ENCODE data around the gene AGBL1. TPM values are rescaled to one million over a fixed set of nuclear protein-coding genes. Genes with fewer than 3 reads are reported as not detected.

Gene AGBL1
- total RNA-seq, 1 donor from 2014 or later, result not detected

DNA sequence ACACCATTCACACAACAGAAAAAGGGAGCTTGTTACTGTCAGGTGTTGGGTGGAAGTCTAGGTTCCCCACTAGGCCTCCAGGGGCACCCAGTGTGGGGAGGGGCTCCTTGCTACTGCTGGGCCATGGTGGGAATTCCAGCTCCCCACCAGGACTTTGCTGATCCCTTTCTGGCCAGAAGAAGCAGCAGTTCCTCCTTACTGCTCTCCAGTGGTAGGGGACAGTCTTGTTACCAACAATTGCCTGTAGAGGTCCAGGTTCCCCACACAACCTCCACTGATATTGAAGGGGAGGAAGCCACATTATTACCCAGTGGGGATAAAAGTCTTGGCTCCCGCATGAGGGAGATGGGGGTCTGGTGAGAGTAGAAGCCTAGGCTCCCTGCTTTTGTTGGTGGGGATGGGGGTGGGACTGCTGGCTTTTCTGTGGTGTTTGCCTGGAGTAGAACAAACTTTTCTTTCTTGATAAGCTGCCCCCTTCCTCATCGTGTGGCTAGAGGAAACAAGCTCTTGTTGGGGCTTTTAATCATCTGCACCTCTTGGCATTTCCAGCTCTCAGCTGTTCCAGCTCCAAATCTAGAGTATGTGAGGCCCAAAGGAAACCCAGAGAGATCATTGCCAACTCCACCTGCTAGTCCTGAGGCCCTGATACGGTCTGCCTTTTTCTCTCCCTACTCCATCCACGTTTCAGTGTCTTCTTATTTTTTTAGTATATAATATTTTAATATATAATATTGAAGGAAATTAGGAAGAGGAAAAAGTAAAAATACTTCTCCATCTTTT lies 824.2 kb downstream of the AGBL1 start:
- Histone ChIP-seq H3K27ac (ENCODE audit: low read depth, low read length) (no peak overlapping the region), H3K36me3 (ENCODE audit: insufficient read depth, low read length) (no peaks in the 10 kb centered on the region), H3K79me2 (ENCODE audit: insufficient read depth, low read length) (no peaks in the 10 kb centered on the region), H3K27me3 (ENCODE audit: insufficient read depth, low read length) (no peaks in the 10 kb centered on the region), H3K4me2 (ENCODE audit: low read length) (no peak overlapping the region), H3K4me3 (ENCODE audit: insufficient read depth, low read depth, low read length) (no peak overlapping the region), H3K9ac (ENCODE audit: low read length) (no peak overlapping the region), H4K20me1 (ENCODE audit: insufficient read depth, low read length) (no peaks in the 10 kb centered on the region), H3K4me1 (ENCODE audit: insufficient read depth, low read length) (peaks cover 9% of the 10 kb centered on the region), H3K9me3 (ENCODE audit: insufficient read depth, low read depth, low read length) (no peaks in the 10 kb centered on the region), H2AFZ (ENCODE audit: low read depth, low read length) (no peak overlapping the region)
- Mint-ChIP-seq H3K4me1 (ENCODE audit: low read depth, unreplicated experiment) (peaks cover 21% of the 10 kb centered on the region), H3K4me3 (ENCODE audit: unreplicated experiment) (no peak overlapping the region), H3K9me3 (ENCODE audit: unreplicated experiment) (no peaks in the 10 kb centered on the region), H3K27ac (ENCODE audit: unreplicated experiment) (no peak overlapping the region), H3K36me3 (ENCODE audit: low read depth, unreplicated experiment) (no peaks in the 10 kb centered on the region), H3K27me3 (ENCODE audit: low read depth, unreplicated experiment) (no peaks in the 10 kb centered on the region)
- DNase-seq (ENCODE audit: low read depth) (no peak), FAIRE-seq (no peak)
- TF ChIP-seq EZH2 (IDR thresholded peaks at IDR 0.05; ENCODE audit: insufficient read depth, low read length) (no peak), CTCF (IDR thresholded peaks at IDR 0.05; ENCODE audit: insufficient read depth, low read depth, low read length) (no peak)

DNA sequence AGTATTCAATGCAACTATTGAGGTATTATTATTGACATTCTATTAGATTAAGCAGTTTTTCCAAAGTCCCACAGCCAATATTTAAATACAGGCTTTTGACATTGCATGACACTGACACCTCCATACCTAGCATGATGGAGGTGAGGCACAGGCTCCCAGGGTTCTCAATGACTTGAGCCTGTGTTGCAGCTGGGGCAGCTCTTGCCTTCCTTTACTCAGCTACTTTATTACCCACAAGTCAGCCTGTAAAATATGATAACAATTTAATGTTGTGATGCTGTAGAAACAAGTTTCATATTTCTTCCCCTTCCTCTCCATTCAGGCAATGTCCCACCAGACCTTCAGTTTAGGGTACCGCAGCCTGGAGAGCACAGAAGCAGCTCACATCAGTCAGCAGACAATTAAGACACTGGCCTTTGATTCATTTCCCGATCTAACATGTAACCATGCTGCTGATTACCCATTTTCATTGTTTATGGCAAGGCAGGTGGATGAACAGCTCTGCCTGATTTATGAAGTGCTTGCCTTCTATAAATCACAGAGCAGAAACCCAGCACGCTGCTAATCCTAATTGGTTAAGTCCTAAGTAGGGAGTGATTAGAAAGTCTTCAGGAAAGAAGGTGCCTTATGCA lies 826.1 kb downstream of the AGBL1 start:
- no peaks in the 10 kb centered on the region for H3K36me3 ChIP-seq (ENCODE audit: insufficient read depth, low read length)
- H2AFZ ChIP-seq (ENCODE audit: low read depth, low read length), result no peak overlapping the region
- no peak for TF ChIP-seq CTCF (IDR thresholded peaks at IDR 0.05; ENCODE audit: insufficient read depth, low read depth, low read length)
- TF ChIP-seq EZH2 (IDR thresholded peaks at IDR 0.05; ENCODE audit: insufficient read depth, low read length), result no peak
- no peak overlapping the region for H3K4me3 Mint-ChIP-seq (ENCODE audit: unreplicated experiment)
- H4K20me1 ChIP-seq (ENCODE audit: insufficient read depth, low read length), result no peaks in the 10 kb centered on the region
- H3K4me1 Mint-ChIP-seq (ENCODE audit: low read depth, unreplicated experiment), result peaks cover 21% of the 10 kb centered on the region
- no peaks in the 10 kb centered on the region for H3K79me2 ChIP-seq (ENCODE audit: insufficient read depth, low read length)
- DNase-seq (ENCODE audit: low read depth), result no peak
- peak overlapping the region; percentile 24 for H3K4me2 ChIP-seq (ENCODE audit: low read length)
- peak overlapping the region; percentile 50 for H3K27ac Mint-ChIP-seq (ENCODE audit: unreplicated experiment)
- no peaks in the 10 kb centered on the region for H3K9me3 Mint-ChIP-seq (ENCODE audit: unreplicated experiment)
- no peaks in the 10 kb centered on the region for H3K27me3 Mint-ChIP-seq (ENCODE audit: low read depth, unreplicated experiment)
- peaks cover 9% of the 10 kb centered on the region for H3K4me1 ChIP-seq (ENCODE audit: insufficient read depth, low read length)
- FAIRE-seq, result no peak
- no peak overlapping the region for H3K4me3 ChIP-seq (ENCODE audit: insufficient read depth, low read depth, low read length)
- no peaks in the 10 kb centered on the region for H3K9me3 ChIP-seq (ENCODE audit: insufficient read depth, low read depth, low read length)
- H3K27me3 ChIP-seq (ENCODE audit: insufficient read depth, low read length), result no peaks in the 10 kb centered on the region
- H3K36me3 Mint-ChIP-seq (ENCODE audit: low read depth, unreplicated experiment), result no peaks in the 10 kb centered on the region
- H3K9ac ChIP-seq (ENCODE audit: low read length), result no peak overlapping the region
- H3K27ac ChIP-seq (ENCODE audit: low read depth, low read length), result no peak overlapping the region

DNA sequence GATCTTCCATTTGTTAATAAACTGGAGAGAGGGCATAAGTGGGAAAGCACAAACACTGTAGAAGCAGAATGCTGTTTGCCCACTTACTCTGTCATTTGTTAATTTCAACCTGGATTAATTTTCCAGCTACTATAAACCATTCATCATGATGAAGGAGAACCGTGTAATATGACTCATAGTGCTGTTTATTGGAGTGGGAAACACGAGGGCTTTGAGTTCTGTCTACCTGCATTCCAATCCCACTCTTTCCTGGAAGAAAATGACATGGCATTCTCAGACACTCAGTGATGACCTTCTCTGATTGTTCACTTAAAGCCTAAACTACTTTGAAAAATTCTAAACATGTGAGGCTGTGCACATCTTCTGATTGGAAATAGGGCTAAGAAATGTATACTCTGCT lies 826.7 kb downstream of the AGBL1 start:
- no peaks in the 10 kb centered on the region for H4K20me1 ChIP-seq (ENCODE audit: insufficient read depth, low read length)
- no peak overlapping the region for H3K4me3 ChIP-seq (ENCODE audit: insufficient read depth, low read depth, low read length)
- no peaks in the 10 kb centered on the region for H3K27me3 ChIP-seq (ENCODE audit: insufficient read depth, low read length)
- FAIRE-seq, result no peak
- Mint-ChIP-seq H3K4me1 (ENCODE audit: low read depth, unreplicated experiment) (peaks cover 21% of the 10 kb centered on the region), H3K9me3 (ENCODE audit: unreplicated experiment) (no peaks in the 10 kb centered on the region), H3K4me3 (ENCODE audit: unreplicated experiment) (no peak overlapping the region), H3K27me3 (ENCODE audit: low read depth, unreplicated experiment) (no peaks in the 10 kb centered on the region), H3K27ac (ENCODE audit: unreplicated experiment) (peak overlapping the region; percentile 50), H3K36me3 (ENCODE audit: low read depth, unreplicated experiment) (no peaks in the 10 kb centered on the region)
- H3K36me3 ChIP-seq (ENCODE audit: insufficient read depth, low read length), result no peaks in the 10 kb centered on the region
- TF ChIP-seq CTCF (IDR thresholded peaks at IDR 0.05; ENCODE audit: insufficient read depth, low read depth, low read length) (no peak), EZH2 (IDR thresholded peaks at IDR 0.05; ENCODE audit: insufficient read depth, low read length) (no peak)
- H3K27ac ChIP-seq (ENCODE audit: low read depth, low read length), result no peak overlapping the region
- H3K79me2 ChIP-seq (ENCODE audit: insufficient read depth, low read length), result no peaks in the 10 kb centered on the region
- no peak overlapping the region for H3K9ac ChIP-seq (ENCODE audit: low read length)
- H3K4me1 ChIP-seq (ENCODE audit: insufficient read depth, low read length), result peaks cover 9% of the 10 kb centered on the region
- DNase-seq (ENCODE audit: low read depth), result peak; percentile 75
- H3K4me2 ChIP-seq (ENCODE audit: low read length), result peak overlapping the region; percentile 24
- H2AFZ ChIP-seq (ENCODE audit: low read depth, low read length), result no peak overlapping the region
- no peaks in the 10 kb centered on the region for H3K9me3 ChIP-seq (ENCODE audit: insufficient read depth, low read depth, low read length)
